Activated naive CD8-positive, alpha-beta T cell treated with anti-CD3 and anti-CD28 coated beads, Interleukin-2, amount 10 ng/mL, durations not matched to agents 7 days and 5 days (primary cell): Measurements from ENCODE around the gene ITGA4. TPM values are rescaled to one million over a fixed set of nuclear protein-coding genes. Genes with fewer than 3 reads are reported as not detected.
A peak's percentile ranks its signal among the peaks of the same experiment; 100 is the strongest.

Experiments
- ATAC-seq: fragments of 150-1000 bp; cut with Tn5 transposase; one replicate; pipeline ENCODE4 v1.10.0; 2021; ENCODE audit warnings: low read depth, moderate library complexity
- POLR2A ChIA-PET: fragments of 350-600 bp; sonication (Branson Sonifier 250); formaldehyde crosslinking; loops from one replicate; lab custom pipeline; 2021; ENCODE audit warnings: antibody characterized with exemption; lab: Charles Lee
- DNase-seq: peaks from one replicate; pipeline ENCODE4 v3.0.0; 2021
- H3K27ac Mint-ChIP-seq: one replicate; pipeline ENCODE4 v1.8.0; 2022; ENCODE audit warnings: mild to moderate bottlenecking, mixed read lengths
- H3K27me3 Mint-ChIP-seq: one replicate; pipeline ENCODE4 v1.8.0; 2022; ENCODE audit warnings: mild to moderate bottlenecking, moderate library complexity, mixed read lengths
- H3K36me3 Mint-ChIP-seq: one replicate; pipeline ENCODE4 v1.8.0; 2021; ENCODE audit warnings: mild to moderate bottlenecking, mixed read lengths
- H3K4me1 Mint-ChIP-seq: one replicate; pipeline ENCODE4 v1.8.0; 2021; ENCODE audit warnings: mixed read lengths
- H3K4me3 Mint-ChIP-seq: one replicate; pipeline ENCODE4 v1.8.0; 2022; ENCODE audit warnings: mild to moderate bottlenecking, moderate library complexity, mixed read lengths
- H3K9me3 Mint-ChIP-seq: one replicate; pipeline ENCODE4 v1.8.0; 2021; ENCODE audit warnings: mixed read lengths
- total RNA-seq, 2 experiments: library from RNA; stranded (reverse); gene quantifications; one replicate each; pipeline ENCODE4 v1.2.3, GENCODE V29; 2021

ITGA4 gene
- total RNA-seq: 100 to 1,000 TPM; 216 to 227 TPM

- Mint-ChIP-seq H3K9me3 (no peaks in the 10 kb centered on the region), H3K27me3 (no peaks in the 10 kb centered on the region), H3K27ac (peak within 1 kb of the TSS; percentile 94), H3K36me3 (peaks cover 39% of the 10 kb centered on the region), H3K4me3 (peak within 1 kb of the TSS; percentile 99), H3K4me1 (peaks cover 40% of the 10 kb centered on the region)
- ATAC-seq: peak; percentile 87
- POLR2A ChIA-PET: interaction anchor here (0.6 to 7.9 kb wide), 24 partner anchors 9 to 352 kb away, joined by 3 to 219 read pairs (median 6); no protein-coding TSS in a partner anchor
- DNase-seq: peak; percentile 92
Observed at GRCh38 chr2:181457121-181457740, at the start of gene ITGA4. TSS of gene ITGA4 (plus strand) at chr2:181457386. CDS start at chr2:181457655, 269 bp downstream.

GRCh38 chr2:181408861-181409260 lies 48.3 kb upstream of the ITGA4 start:
- Mint-ChIP-seq H3K36me3 (peaks cover 25% of the 10 kb centered on the region), H3K9me3 (peaks cover 16% of the 10 kb centered on the region), H3K4me3 (no peak overlapping the region), H3K27ac (no peak overlapping the region), H3K4me1 (peaks cover 4% of the 10 kb centered on the region), H3K27me3 (no peaks in the 10 kb centered on the region)
- no peak for ATAC-seq
- POLR2A ChIA-PET: no interaction called here
- no peak for DNase-seq

- peaks cover 4% of the 10 kb centered on the region for H3K4me1 Mint-ChIP-seq
- DNase-seq (no peak), ATAC-seq (no peak)
- peaks cover 32% of the 10 kb centered on the region for H3K36me3 Mint-ChIP-seq
- H3K27me3 Mint-ChIP-seq: no peaks in the 10 kb centered on the region
- POLR2A ChIA-PET: no interaction called here
- peaks cover 33% of the 10 kb centered on the region for H3K9me3 Mint-ChIP-seq
- H3K4me3 Mint-ChIP-seq: no peak overlapping the region
- no peak overlapping the region for H3K27ac Mint-ChIP-seq
Observed at GRCh38 chr2:181411105-181411849, 45.9 kb upstream of the ITGA4 start.

- peaks cover 13% of the 10 kb centered on the region for H3K4me1 Mint-ChIP-seq
- ATAC-seq (no peak), DNase-seq (no peak)
- no peak overlapping the region for H3K27ac Mint-ChIP-seq
- H3K9me3 Mint-ChIP-seq: peaks cover 17% of the 10 kb centered on the region
- H3K36me3 Mint-ChIP-seq: peaks cover 16% of the 10 kb centered on the region
- no peaks in the 10 kb centered on the region for H3K27me3 Mint-ChIP-seq
- no peak overlapping the region for H3K4me3 Mint-ChIP-seq
- POLR2A ChIA-PET: no interaction called here
Observed at GRCh38 chr2:181419129-181419855, 37.9 kb upstream of the ITGA4 start.

- H3K9me3 Mint-ChIP-seq: peaks cover 11% of the 10 kb centered on the region
- POLR2A ChIA-PET: no interaction called here
- ATAC-seq (no peak), DNase-seq (no peak)
- H3K4me3 Mint-ChIP-seq: no peak overlapping the region
- peaks cover 13% of the 10 kb centered on the region for H3K4me1 Mint-ChIP-seq
- no peak overlapping the region for H3K27ac Mint-ChIP-seq
- H3K36me3 Mint-ChIP-seq: peaks cover 8% of the 10 kb centered on the region
- no peaks in the 10 kb centered on the region for H3K27me3 Mint-ChIP-seq
Observed at GRCh38 chr2:181420259-181421130, 36.7 kb upstream of the ITGA4 start.

GRCh38 chr2:181421131-181421458 lies 36.1 kb upstream of the ITGA4 start:
- H3K27ac Mint-ChIP-seq: no peak overlapping the region
- ATAC-seq: no peak
- no peak overlapping the region for H3K4me3 Mint-ChIP-seq

GRCh38 chr2:181421464-181421863 lies 35.7 kb upstream of the ITGA4 start:
- Mint-ChIP-seq H3K36me3 (peaks cover 12% of the 10 kb centered on the region), H3K27me3 (no peaks in the 10 kb centered on the region), H3K27ac (no peak overlapping the region), H3K9me3 (peaks cover 2% of the 10 kb centered on the region), H3K4me1 (peaks cover 13% of the 10 kb centered on the region), H3K4me3 (no peak overlapping the region)
- DNase-seq: no peak
- ATAC-seq: no peak
- POLR2A ChIA-PET: no interaction called here

More at GRCh38 chr2:181421131-181421458, 36.1 kb upstream of the ITGA4 start:
- Mint-ChIP-seq H3K9me3 (peaks cover 5% of the 10 kb centered on the region), H3K36me3 (peaks cover 11% of the 10 kb centered on the region), H3K4me1 (peaks cover 13% of the 10 kb centered on the region), H3K27me3 (no peaks in the 10 kb centered on the region)
- POLR2A ChIA-PET: no interaction called here
- DNase-seq: no peak

GRCh38 chr2:181426672-181427071 lies 30.5 kb upstream of the ITGA4 start:
- Mint-ChIP-seq H3K27me3 (no peaks in the 10 kb centered on the region), H3K9me3 (no peaks in the 10 kb centered on the region), H3K36me3 (peaks cover 7% of the 10 kb centered on the region), H3K4me1 (peaks cover 17% of the 10 kb centered on the region), H3K27ac (no peak overlapping the region), H3K4me3 (no peak overlapping the region)
- POLR2A ChIA-PET: no interaction called here
- DNase-seq (no peak), ATAC-seq (no peak)

- no peak for DNase-seq
- H3K4me1 Mint-ChIP-seq: peaks cover 11% of the 10 kb centered on the region
- H3K9me3 Mint-ChIP-seq: peaks cover 12% of the 10 kb centered on the region
- ATAC-seq: peak; percentile 58
- peak overlapping the region; percentile 39 for H3K27ac Mint-ChIP-seq
- peaks cover 15% of the 10 kb centered on the region for H3K36me3 Mint-ChIP-seq
- POLR2A ChIA-PET: interaction anchor here (0.6 to 1.6 kb wide), 2 partner anchors 26 to 450 kb away, joined by 3 to 7 read pairs; no protein-coding TSS in a partner anchor
- H3K4me3 Mint-ChIP-seq: no peak overlapping the region
- H3K27me3 Mint-ChIP-seq: no peaks in the 10 kb centered on the region
Observed at GRCh38 chr2:181430406-181431118, 26.6 kb upstream of the ITGA4 start.

- Mint-ChIP-seq H3K27me3 (no peaks in the 10 kb centered on the region), H3K27ac (no peak overlapping the region), H3K4me3 (no peak overlapping the region), H3K4me1 (peaks cover 11% of the 10 kb centered on the region), H3K9me3 (peaks cover 12% of the 10 kb centered on the region), H3K36me3 (peaks cover 12% of the 10 kb centered on the region)
- ATAC-seq (no peak), DNase-seq (no peak)
- POLR2A ChIA-PET: interaction anchor here (1.6 kb wide), 1 partner anchor 25 kb away, joined by 7 read pairs; no protein-coding TSS in a partner anchor
Observed at GRCh38 chr2:181431674-181432073, 25.5 kb upstream of the ITGA4 start.

- Mint-ChIP-seq H3K27ac (no peak overlapping the region), H3K4me1 (peaks cover 24% of the 10 kb centered on the region)
- POLR2A ChIA-PET: no interaction called here
Observed at GRCh38 chr2:181438261-181438660, 18.9 kb upstream of the ITGA4 start.

GRCh38 chr2:181440344-181440743 lies 16.8 kb upstream of the ITGA4 start:
- Mint-ChIP-seq H3K27ac (no peak overlapping the region), H3K4me1 (peaks cover 35% of the 10 kb centered on the region), H3K9me3 (no peaks in the 10 kb centered on the region), H3K36me3 (peaks cover 3% of the 10 kb centered on the region), H3K4me3 (no peak overlapping the region), H3K27me3 (no peaks in the 10 kb centered on the region)
- ATAC-seq (no peak), DNase-seq (no peak)
- POLR2A ChIA-PET: no interaction called here

More at GRCh38 chr2:181438261-181438660, 18.9 kb upstream of the ITGA4 start:
- Mint-ChIP-seq H3K4me3 (no peak overlapping the region), H3K9me3 (peaks cover 10% of the 10 kb centered on the region), H3K36me3 (peaks cover 9% of the 10 kb centered on the region), H3K27me3 (no peaks in the 10 kb centered on the region)
- DNase-seq (no peak), ATAC-seq (peak; percentile 63)
